ENCODE results near the gene OPCML.

The OPCML gene

GRCh38 chr11:132969892-132970291 lies 562.4 kb downstream of the OPCML start:
- TF ChIP-seq REST (IDR thresholded peaks at IDR 0.05; ENCODE audit: insufficient replicate concordance, low read depth) (no peak), GABPA (IDR thresholded peaks at IDR 0.05; ENCODE audit: low read depth) (no peak), CTCF (IDR thresholded peaks at IDR 0.05; ENCODE audit: insufficient read depth, low read length) (no peak), SPI1 (IDR thresholded peaks at IDR 0.05; ENCODE audit: borderline replicate concordance, low read depth) (no peak), POLR2AphosphoS5 (IDR thresholded peaks at IDR 0.05; ENCODE audit: low read depth) (no peak)
- no peak for DNase-seq (ENCODE audit: low read depth in 1 of 2, low spot score in 1 of 2)

GRCh38 chr11:132962041-132962440 lies 570.3 kb downstream of the OPCML start:
- no peak overlapping the region for H3K27ac ChIP-seq (replicated peaks)
- TF ChIP-seq REST (IDR thresholded peaks at IDR 0.05; ENCODE audit: insufficient replicate concordance, low read depth) (no peak), CTCF (IDR thresholded peaks at IDR 0.05; ENCODE audit: insufficient read depth, low read length) (no peak), SPI1 (IDR thresholded peaks at IDR 0.05; ENCODE audit: borderline replicate concordance, low read depth) (no peak), GABPA (IDR thresholded peaks at IDR 0.05; ENCODE audit: low read depth) (no peak), POLR2AphosphoS5 (IDR thresholded peaks at IDR 0.05; ENCODE audit: low read depth) (no peak)
- DNase-seq (ENCODE audit: low read depth in 1 of 2, low spot score in 1 of 2), result no peak
- H3K27me3 ChIP-seq (ENCODE audit: insufficient read depth, poor library complexity, severe bottlenecking), result no peaks in the 10 kb centered on the region
- no peak overlapping the region for H3K4me3 ChIP-seq (replicated peaks; ENCODE audit: insufficient read depth, low read length)

More at GRCh38 chr11:132969892-132970291, 562.4 kb downstream of the OPCML start:
- Histone ChIP-seq H3K4me3 (replicated peaks; ENCODE audit: insufficient read depth, low read length) (no peak overlapping the region), H3K27me3 (ENCODE audit: insufficient read depth, poor library complexity, severe bottlenecking) (no peaks in the 10 kb centered on the region), H3K27ac (replicated peaks) (no peak overlapping the region)

GRCh38 chr11:132961453-132961852 lies 570.8 kb downstream of the OPCML start:
- H3K4me3 ChIP-seq (replicated peaks; ENCODE audit: insufficient read depth, low read length), result no peak overlapping the region
- no peak overlapping the region for H3K27ac ChIP-seq (replicated peaks)
- DNase-seq (ENCODE audit: low read depth in 1 of 2, low spot score in 1 of 2), result no peak
- H3K27me3 ChIP-seq (ENCODE audit: insufficient read depth, poor library complexity, severe bottlenecking), result no peaks in the 10 kb centered on the region
- TF ChIP-seq CTCF (IDR thresholded peaks at IDR 0.05; ENCODE audit: insufficient read depth, low read length) (no peak), POLR2AphosphoS5 (IDR thresholded peaks at IDR 0.05; ENCODE audit: low read depth) (no peak), REST (IDR thresholded peaks at IDR 0.05; ENCODE audit: insufficient replicate concordance, low read depth) (no peak), SPI1 (IDR thresholded peaks at IDR 0.05; ENCODE audit: borderline replicate concordance, low read depth) (no peak), GABPA (IDR thresholded peaks at IDR 0.05; ENCODE audit: low read depth) (no peak)

All from HL-60 (cell line).